Keratinocyte (primary cell): ENCODE results near the gene FKTN. TPM values are rescaled to one million over a fixed set of nuclear protein-coding genes. Genes with fewer than 3 reads are reported as not detected.

Source experiments
- DNase-seq: peaks from one replicate; pipeline ENCODE4 v3.0.0-alpha.2; 2011; ENCODE audit warnings: low read depth, missing footprints, low spot score
- FAIRE-seq: peaks from 2 replicates; lab custom pipeline; 2011; peaks lifted over from hg19 to GRCh38; lab: Jason Lieb, UNC
- H2AFZ ChIP-seq: 2 replicates; pipeline ENCODE4 v1.6.0; 2012; ENCODE audit warnings: low read length, control low read depth, inconsistent platforms; ENCODE audit not compliant: control insufficient read depth
- H3K27ac ChIP-seq: 2 replicates; pipeline ENCODE4 v1.5.1; 2011; ENCODE audit warnings: low read length; ENCODE audit not compliant: control insufficient read depth, insufficient read depth
- H3K27me3 ChIP-seq: 3 replicates; pipeline ENCODE4 v1.6.0; 2011; ENCODE audit warnings: low read length; ENCODE audit not compliant: control insufficient read depth, insufficient read depth; ENCODE audit errors: extremely low read depth
- H3K36me3 ChIP-seq, 2 experiments: 2 replicates in 1 of 2; 3 replicates in 1 of 2; pipeline ENCODE4 v1.5.1; 2011; ENCODE audit warnings: low read length in 2 of 2, mild to moderate bottlenecking in 1 of 2; ENCODE audit not compliant: control insufficient read depth in 2 of 2, insufficient read depth in 2 of 2; ENCODE audit errors: extremely low read depth in 1 of 2
- H3K4me1 ChIP-seq: 3 replicates; pipeline ENCODE4 v1.5.1; 2011; ENCODE audit warnings: low read length; ENCODE audit not compliant: control insufficient read depth, insufficient read depth; ENCODE audit errors: extremely low read depth
- H3K4me2 ChIP-seq: 3 replicates; pipeline ENCODE4 v1.6.0; 2011; ENCODE audit warnings: low read depth, low read length; ENCODE audit not compliant: control insufficient read depth, insufficient read depth; ENCODE audit errors: extremely low read depth
- H3K4me3 ChIP-seq, 3 experiments: fragments of 200-600 bp in 1 of 3; sonication (generic) in 1 of 3; 2 replicates in 2 of 3; 3 replicates in 1 of 3; pipeline ENCODE4 v1.5.1; 2011 to 2016; ENCODE audit warnings: low read length in 3 of 3, mild to moderate bottlenecking in 3 of 3, control low read depth in 2 of 3, inconsistent platforms in 1 of 3, low read depth in 1 of 3, mixed read lengths in 1 of 3, mixed run types in 1 of 3, moderate library complexity in 1 of 3; ENCODE audit not compliant: control insufficient read depth in 2 of 3, insufficient read depth in 2 of 3; ENCODE audit errors: extremely low read depth in 1 of 3
- H3K79me2 ChIP-seq: 2 replicates; pipeline ENCODE4 v1.6.0; 2012; ENCODE audit warnings: low read length; ENCODE audit not compliant: control insufficient read depth, insufficient read depth
- H3K9ac ChIP-seq: 3 replicates; pipeline ENCODE4 v1.6.0; 2011; ENCODE audit warnings: low read length; ENCODE audit not compliant: control insufficient read depth, insufficient read depth; ENCODE audit errors: extremely low read depth
- H3K9me1 ChIP-seq: 3 replicates; pipeline ENCODE4 v1.6.0; 2011; ENCODE audit warnings: low read length; ENCODE audit not compliant: control insufficient read depth, insufficient read depth; ENCODE audit errors: extremely low read depth
- H3K9me3 ChIP-seq: 2 replicates; pipeline ENCODE4 v1.5.1; 2012; ENCODE audit warnings: low read depth, low read length; ENCODE audit not compliant: control insufficient read depth
- H4K20me1 ChIP-seq: 3 replicates; pipeline ENCODE4 v1.6.0; 2011; ENCODE audit warnings: low read length; ENCODE audit not compliant: control insufficient read depth, insufficient read depth; ENCODE audit errors: extremely low read depth
- EZH2 ChIP-seq: IDR thresholded peaks from one replicate; pipeline ENCODE4 v1.6.1; 2012; ENCODE audit warnings: inconsistent platforms, mild to moderate bottlenecking, low read length, moderate library complexity
- dilution Hi-C: fragments of 300-500 bp; cut with MboI; formaldehyde crosslinking; loops from one replicate; pipeline ENCODE4 v1.7.0; 2020; ENCODE audit warnings: low sequenced_read_pairs; ENCODE audit not compliant: extremely low pct_ligation_motif_present
- polyA plus RNA-seq, 5 experiments: library from polyadenylated mRNA; depleted of rRNA in 3 of 5; stranded (reverse) in 3 of 5; stranded (forward) in 1 of 5; unstranded in 1 of 5; fragments of >200 nt; gene quantifications; 1 replicate in 1 of 5; 2 replicates in 3 of 5; 3 replicates in 1 of 5; pipeline versions ENCODE4 v1.2.1 to v1.2.3, GENCODE V29; 2011 to 2012; ENCODE audit warnings: missing spikeins in 2 of 5, low read depth in 1 of 5, low replicate concordance in 1 of 5
- TF ChIP-seq, protein P1 (sequence below), 3 experiments: IDR thresholded peaks in 1 of 3; conservative IDR thresholded peaks in 1 of 3; optimal IDR thresholded peaks in 1 of 3; 2 replicates in 2 of 3; 3 replicates in 1 of 3; pipeline versions ENCODE3 to v1.5.1; 2011; ENCODE audit warnings: low read length in 3 of 3, mild to moderate bottlenecking in 3 of 3, moderate library complexity in 2 of 3, control low read depth in 1 of 3, inconsistent platforms in 1 of 3; ENCODE audit not compliant: insufficient read depth in 2 of 3; ENCODE audit errors: extremely low read depth in 1 of 3

The FKTN gene
- polyA plus RNA-seq, 1 donor (not counting 4 experiments of a cell fraction or from before 2014, with no cell fraction given): 15.9 TPM

DNA sequence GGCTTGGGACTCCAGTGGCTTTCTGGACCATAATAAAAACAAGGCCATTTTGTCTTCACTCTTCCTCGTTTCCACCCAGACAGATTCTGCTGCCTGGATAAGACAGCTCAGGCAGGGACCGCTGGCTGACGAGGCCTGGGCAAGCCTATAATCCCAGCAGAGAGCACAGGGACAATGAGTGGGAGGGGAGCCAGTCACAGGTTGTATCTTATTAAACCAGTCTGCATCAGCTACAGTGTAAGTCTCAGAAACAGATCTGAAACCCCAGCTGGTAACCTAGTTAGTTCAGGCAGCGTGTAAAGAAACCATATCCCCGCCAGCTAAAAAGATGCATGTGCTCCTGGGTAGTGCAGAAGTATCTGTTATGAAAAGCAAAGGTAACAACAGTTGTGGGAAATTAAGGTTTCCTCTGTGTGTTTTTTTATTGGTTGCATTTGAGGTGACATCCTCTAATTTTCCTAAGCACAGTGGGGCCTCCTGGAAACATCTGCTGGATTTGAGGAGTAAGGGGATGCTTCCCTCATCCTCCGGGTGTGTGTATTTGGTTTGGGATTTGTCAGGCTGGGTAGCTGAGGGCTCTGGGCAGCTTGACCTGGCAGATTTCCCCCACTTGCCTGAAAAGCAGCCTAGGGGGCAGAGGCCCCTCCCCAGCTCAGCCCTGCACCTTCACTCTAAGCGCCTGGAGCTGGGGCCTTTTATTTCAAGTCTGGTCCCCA lies 89.1 kb downstream of the FKTN start:
- H3K9me1 ChIP-seq: no peaks in the 10 kb centered on the region
- no peaks in the 10 kb centered on the region for H3K9me3 ChIP-seq
- H3K27me3 ChIP-seq: no peaks in the 10 kb centered on the region
- H3K79me2 ChIP-seq: no peaks in the 10 kb centered on the region
- FAIRE-seq (no peak), DNase-seq (no peak)
- dilution Hi-C loops: no loop called here
- TF ChIP-seq, protein P1, sequence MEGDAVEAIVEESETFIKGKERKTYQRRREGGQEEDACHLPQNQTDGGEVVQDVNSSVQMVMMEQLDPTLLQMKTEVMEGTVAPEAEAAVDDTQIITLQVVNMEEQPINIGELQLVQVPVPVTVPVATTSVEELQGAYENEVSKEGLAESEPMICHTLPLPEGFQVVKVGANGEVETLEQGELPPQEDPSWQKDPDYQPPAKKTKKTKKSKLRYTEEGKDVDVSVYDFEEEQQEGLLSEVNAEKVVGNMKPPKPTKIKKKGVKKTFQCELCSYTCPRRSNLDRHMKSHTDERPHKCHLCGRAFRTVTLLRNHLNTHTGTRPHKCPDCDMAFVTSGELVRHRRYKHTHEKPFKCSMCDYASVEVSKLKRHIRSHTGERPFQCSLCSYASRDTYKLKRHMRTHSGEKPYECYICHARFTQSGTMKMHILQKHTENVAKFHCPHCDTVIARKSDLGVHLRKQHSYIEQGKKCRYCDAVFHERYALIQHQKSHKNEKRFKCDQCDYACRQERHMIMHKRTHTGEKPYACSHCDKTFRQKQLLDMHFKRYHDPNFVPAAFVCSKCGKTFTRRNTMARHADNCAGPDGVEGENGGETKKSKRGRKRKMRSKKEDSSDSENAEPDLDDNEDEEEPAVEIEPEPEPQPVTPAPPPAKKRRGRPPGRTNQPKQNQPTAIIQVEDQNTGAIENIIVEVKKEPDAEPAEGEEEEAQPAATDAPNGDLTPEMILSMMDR (optimal IDR thresholded peaks at IDR 0.05 in 1 of 3, IDR thresholded peaks at IDR 0.05 in 1 of 3, conservative IDR thresholded peaks at IDR 0.05 in 1 of 3; ENCODE audit: extremely low read depth in 1 of 3, insufficient read depth in 2 of 3, low read length in 3 of 3): no peak
- TF ChIP-seq EZH2: no peak
- no peak overlapping the region for H3K4me2 ChIP-seq
- no peaks in the 10 kb centered on the region for H3K4me1 ChIP-seq
- H3K36me3 ChIP-seq: no peaks in the 10 kb centered on the region
- no peak overlapping the region for H3K9ac ChIP-seq
- no peaks in the 10 kb centered on the region for H4K20me1 ChIP-seq
- no peak overlapping the region for H2AFZ ChIP-seq
- no peak overlapping the region for H3K4me3 ChIP-seq
- H3K27ac ChIP-seq: no peak overlapping the region

GRCh38 chr9:105647595-105648349 lies 89.8 kb downstream of the FKTN start:
- no peak for TF ChIP-seq EZH2
- TF ChIP-seq, protein P1 (optimal IDR thresholded peaks at IDR 0.05 in 1 of 3, IDR thresholded peaks at IDR 0.05 in 1 of 3, conservative IDR thresholded peaks at IDR 0.05 in 1 of 3; ENCODE audit: extremely low read depth in 1 of 3, insufficient read depth in 2 of 3, low read length in 3 of 3): no peak
- no peak overlapping the region for H3K27ac ChIP-seq
- no peaks in the 10 kb centered on the region for H3K79me2 ChIP-seq
- dilution Hi-C loops: no loop called here
- H3K36me3 ChIP-seq: no peaks in the 10 kb centered on the region
- no peaks in the 10 kb centered on the region for H4K20me1 ChIP-seq
- H3K9me3 ChIP-seq: no peaks in the 10 kb centered on the region
- no peak overlapping the region for H3K4me2 ChIP-seq
- H3K9me1 ChIP-seq: no peaks in the 10 kb centered on the region
- no peak overlapping the region for H2AFZ ChIP-seq
- FAIRE-seq (no peak), DNase-seq (no peak)
- H3K9ac ChIP-seq: no peak overlapping the region
- no peaks in the 10 kb centered on the region for H3K27me3 ChIP-seq
- H3K4me3 ChIP-seq: no peak overlapping the region
- H3K4me1 ChIP-seq: no peaks in the 10 kb centered on the region
